DOHH2 (cell line): ENCODE measurements around the gene ASB9.

ENCODE experiments used
- CTCF ChIP-seq: fragments of 200-600 bp; sonication (generic); IDR thresholded peaks from one replicate; pipeline ENCODE4 v1.5.1; 2014; ENCODE audit warnings: antibody characterized with exemption, mild to moderate bottlenecking, low read depth, low read length; ENCODE audit not compliant: poor library complexity, severe bottlenecking
- EZH2phosphoT487 ChIP-seq: fragments of 200-600 bp; sonication (generic); IDR thresholded peaks from 2 replicates; pipeline ENCODE4 v1.6.1; 2017; ENCODE audit warnings: borderline replicate concordance, mild to moderate bottlenecking, antibody characterized with exemption, low read length, moderate library complexity, mixed read lengths

GRCh38 chrX:15202454-15203177 is 67.3 kb downstream of the ASB9 start:
- TF ChIP-seq CTCF = no peak
- TF ChIP-seq EZH2phosphoT487 = no peak
